ENCODE data around the gene ARL5C.
"Not testable (repeated sequence)": the region's sequence is repeated elsewhere in the genome, so short reads cannot be mapped to it uniquely, and the experiment has no call there.

The ARL5C gene

DNA sequence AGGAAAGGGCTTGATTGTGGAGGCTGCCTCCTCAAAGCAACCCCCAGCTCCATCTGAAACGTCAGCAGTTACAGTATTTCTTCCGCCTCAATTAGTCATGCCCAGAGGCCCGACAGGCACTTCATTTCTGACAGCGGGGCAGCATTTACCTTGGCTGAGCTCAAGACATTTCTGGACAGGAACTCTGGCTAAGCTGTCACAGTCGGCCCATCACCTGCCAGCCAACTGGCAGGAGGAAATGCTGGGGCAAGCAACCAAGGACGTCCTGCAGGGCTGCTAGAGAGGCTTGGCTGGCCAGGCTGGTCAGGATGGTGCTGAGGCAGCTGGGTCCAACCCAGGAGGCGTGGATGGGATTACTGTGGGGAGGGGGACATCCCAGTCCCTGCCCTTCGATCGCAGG is 42.3 kb downstream of the ARL5C start:
- no peak overlapping the region for H3K27ac ChIP-seq
- TF ChIP-seq, protein P1, sequence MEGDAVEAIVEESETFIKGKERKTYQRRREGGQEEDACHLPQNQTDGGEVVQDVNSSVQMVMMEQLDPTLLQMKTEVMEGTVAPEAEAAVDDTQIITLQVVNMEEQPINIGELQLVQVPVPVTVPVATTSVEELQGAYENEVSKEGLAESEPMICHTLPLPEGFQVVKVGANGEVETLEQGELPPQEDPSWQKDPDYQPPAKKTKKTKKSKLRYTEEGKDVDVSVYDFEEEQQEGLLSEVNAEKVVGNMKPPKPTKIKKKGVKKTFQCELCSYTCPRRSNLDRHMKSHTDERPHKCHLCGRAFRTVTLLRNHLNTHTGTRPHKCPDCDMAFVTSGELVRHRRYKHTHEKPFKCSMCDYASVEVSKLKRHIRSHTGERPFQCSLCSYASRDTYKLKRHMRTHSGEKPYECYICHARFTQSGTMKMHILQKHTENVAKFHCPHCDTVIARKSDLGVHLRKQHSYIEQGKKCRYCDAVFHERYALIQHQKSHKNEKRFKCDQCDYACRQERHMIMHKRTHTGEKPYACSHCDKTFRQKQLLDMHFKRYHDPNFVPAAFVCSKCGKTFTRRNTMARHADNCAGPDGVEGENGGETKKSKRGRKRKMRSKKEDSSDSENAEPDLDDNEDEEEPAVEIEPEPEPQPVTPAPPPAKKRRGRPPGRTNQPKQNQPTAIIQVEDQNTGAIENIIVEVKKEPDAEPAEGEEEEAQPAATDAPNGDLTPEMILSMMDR (conservative IDR thresholded peaks at IDR 0.05) = no peak

- TF ChIP-seq, protein P1 (conservative IDR thresholded peaks at IDR 0.05) = no peak
- H3K27ac ChIP-seq = no peak overlapping the region
Observed at GRCh38 chr17:39122991-39123390, 43.0 kb downstream of the ARL5C start.

DNA sequence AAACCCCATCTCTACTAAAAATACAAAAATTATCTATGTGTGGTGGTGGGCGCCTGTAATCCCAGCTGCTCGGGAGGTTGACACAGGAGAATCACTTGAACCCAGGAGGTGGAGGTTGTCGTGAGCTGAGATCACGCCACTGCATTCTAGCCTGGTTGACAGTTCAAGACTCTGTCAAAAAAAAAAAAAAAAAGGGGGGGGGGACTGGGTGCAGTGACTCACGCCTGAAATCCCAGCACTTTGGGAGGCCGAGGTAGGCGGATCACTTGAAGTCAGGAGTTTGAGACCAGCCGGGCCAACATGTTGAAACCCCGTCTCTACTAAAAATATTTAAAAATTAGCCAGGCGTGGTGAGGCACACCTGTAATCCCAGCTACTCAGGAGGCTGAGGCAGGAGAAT is 44.0 kb downstream of the ARL5C start:
- H3K27ac ChIP-seq = not testable (repeated sequence)

DNA sequence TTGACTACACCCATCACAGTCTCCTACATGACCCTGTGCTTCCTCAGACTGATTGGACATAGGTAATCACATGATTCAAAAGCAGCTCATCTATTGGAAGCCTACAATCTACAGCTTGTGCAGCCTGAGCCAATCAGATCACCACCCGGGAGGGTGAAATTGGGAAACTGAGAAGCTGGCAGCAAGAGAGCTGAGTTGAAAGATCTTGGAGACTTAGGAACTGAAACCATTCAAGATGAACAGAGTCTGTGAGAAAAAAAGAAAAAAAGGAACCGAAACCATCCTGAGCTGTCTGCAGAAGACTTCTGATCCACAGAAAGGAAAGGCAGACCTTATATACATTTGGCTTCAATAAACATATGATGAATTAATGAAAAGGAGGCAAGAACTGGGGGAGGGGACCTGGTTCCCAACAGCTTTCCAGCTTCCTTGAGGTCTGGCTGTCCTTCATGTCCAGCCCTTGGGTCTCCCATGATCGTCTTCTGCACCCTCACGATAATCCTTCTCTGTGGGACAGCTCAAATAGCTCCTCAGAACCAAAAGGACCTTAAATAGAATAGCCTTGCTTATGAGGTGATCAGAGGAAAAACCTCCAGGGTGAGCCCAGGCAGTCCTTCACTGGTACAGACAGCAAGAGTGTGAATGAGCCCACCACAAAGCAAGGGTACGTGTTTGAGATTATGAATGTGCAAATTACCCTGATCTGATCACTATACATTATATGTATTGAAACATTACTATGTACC is 47.1 kb downstream of the ARL5C start:
- H3K27ac ChIP-seq = no peak overlapping the region
- TF ChIP-seq, protein P1 (conservative IDR thresholded peaks at IDR 0.05) = no peak

DNA sequence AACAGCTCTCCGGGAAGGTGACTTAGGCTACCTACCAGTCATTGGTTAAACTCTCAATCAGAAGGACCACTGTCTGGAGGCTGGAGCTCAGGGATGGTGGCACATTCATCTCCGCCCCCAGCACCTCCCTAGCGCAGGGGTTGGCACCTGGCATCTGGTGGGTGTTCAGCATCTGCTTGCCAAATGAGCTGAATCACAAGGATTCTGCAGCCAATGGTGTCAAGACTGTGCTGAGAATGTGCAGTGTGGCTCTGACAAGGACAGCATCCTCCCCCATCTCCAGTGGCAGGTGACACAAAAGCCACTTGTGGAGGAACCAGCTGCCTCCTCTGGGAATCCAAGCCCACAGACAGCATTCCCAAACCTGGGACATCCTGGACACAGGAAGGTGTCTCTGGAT is 49.7 kb downstream of the ARL5C start:
- TF ChIP-seq, protein P1 (conservative IDR thresholded peaks at IDR 0.05) = no peak
- no peak overlapping the region for H3K27ac ChIP-seq

DNA sequence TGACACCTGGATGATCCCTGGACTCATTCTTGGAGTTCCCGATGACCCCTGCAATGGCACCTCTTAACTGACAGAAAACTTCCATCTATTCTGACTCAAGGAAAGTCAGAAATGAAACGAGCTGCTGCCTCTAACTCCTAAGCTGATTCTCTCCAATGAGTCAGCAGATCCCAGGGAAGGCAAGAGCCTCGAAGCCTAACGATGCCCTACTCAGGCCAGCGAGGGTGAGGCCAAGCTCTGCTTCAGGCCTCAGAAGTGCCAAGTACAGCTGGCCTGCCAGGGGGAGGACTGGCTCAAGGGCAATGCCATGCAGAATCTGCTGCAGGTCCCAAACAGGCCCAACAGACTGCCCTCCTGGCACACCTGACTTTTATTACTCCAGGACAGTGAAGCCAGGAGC is 50.8 kb downstream of the ARL5C start:
- TF ChIP-seq, protein P1 (conservative IDR thresholded peaks at IDR 0.05) = no peak
- H3K27ac ChIP-seq = no peak overlapping the region

- TF ChIP-seq, protein P1 (conservative IDR thresholded peaks at IDR 0.05) = no peak
Observed at GRCh38 chr17:39114723-39115122, 51.2 kb downstream of the ARL5C start.

DNA sequence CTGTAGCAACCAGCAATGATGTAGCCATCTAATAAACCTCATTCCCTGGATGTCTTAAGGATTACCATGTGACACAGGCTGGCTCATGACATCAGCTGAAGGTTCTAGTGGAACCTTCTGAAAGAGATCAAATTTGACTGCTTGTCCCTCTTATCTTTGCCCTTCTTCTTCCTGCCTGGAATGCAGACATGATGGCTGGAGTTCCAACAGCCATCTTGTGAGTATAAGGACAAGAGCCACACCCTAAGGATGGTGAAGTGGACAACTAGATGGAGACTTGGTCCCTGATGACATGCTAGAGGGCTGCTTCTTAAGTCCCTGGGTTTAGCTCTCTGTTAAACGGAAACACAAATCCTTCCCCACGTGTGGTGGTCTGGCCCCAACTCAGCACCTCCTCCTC is 52.1 kb downstream of the ARL5C start:
- TF ChIP-seq, protein P1 (conservative IDR thresholded peaks at IDR 0.05) = no peak
- H3K27ac ChIP-seq = no peak overlapping the region

More at GRCh38 chr17:39114723-39115122, 51.2 kb downstream of the ARL5C start:
- no peak overlapping the region for H3K27ac ChIP-seq

Data from VCaP (cell line).